Uterus (tissue), 2 donors: ENCODE measurements around the gene ANKRD11.

ENCODE experiments used
- POLR2A ChIP-seq, 2 donors: fragments of 450-650 bp; IDR thresholded peaks; one replicate each; pipeline ENCODE4 v1.6.1; 2016; ENCODE audit warnings: antibody characterized with exemption in 2 of 2, mild to moderate bottlenecking in 1 of 2, moderate library complexity in 1 of 2
- TF ChIP-seq, protein P1 (sequence below), 4 experiments: fragments of 200-600 bp in 2 of 4; fragments of 450-650 bp in 2 of 4; sonication (generic) in 2 of 4; IDR thresholded peaks; one replicate each; pipeline ENCODE4 v1.5.1; 2016 to 2019; ENCODE audit warnings: antibody characterized with exemption in 4 of 4, mild to moderate bottlenecking in 2 of 4, moderate library complexity in 1 of 4

DNA sequence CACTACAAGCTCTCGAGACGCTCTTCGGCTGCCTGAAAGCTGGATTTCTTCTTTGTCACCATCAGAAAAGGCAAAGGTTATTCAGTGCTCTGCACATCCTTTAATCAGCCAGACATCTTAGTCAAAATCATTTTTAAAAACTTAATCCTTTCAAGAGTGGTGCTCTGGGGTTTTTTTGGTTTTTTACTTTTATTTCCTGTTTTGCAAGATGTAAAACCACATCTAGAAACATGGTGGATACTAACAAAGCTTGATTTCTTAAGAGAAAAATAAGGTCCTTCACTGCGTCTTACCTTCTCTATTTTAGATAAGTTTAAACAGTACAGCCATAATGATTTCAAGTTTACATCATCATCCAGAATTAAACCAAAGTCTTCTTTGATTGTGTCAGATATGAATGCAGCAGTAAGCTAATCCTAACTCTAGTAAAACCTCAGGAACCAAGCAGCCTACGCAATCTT is 6.3 kb downstream of the ANKRD11 start:
- TF ChIP-seq, protein P1, sequence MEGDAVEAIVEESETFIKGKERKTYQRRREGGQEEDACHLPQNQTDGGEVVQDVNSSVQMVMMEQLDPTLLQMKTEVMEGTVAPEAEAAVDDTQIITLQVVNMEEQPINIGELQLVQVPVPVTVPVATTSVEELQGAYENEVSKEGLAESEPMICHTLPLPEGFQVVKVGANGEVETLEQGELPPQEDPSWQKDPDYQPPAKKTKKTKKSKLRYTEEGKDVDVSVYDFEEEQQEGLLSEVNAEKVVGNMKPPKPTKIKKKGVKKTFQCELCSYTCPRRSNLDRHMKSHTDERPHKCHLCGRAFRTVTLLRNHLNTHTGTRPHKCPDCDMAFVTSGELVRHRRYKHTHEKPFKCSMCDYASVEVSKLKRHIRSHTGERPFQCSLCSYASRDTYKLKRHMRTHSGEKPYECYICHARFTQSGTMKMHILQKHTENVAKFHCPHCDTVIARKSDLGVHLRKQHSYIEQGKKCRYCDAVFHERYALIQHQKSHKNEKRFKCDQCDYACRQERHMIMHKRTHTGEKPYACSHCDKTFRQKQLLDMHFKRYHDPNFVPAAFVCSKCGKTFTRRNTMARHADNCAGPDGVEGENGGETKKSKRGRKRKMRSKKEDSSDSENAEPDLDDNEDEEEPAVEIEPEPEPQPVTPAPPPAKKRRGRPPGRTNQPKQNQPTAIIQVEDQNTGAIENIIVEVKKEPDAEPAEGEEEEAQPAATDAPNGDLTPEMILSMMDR (IDR thresholded peaks at IDR 0.05), result no peak
- TF ChIP-seq POLR2A (IDR thresholded peaks at IDR 0.05), result no peak
